UCSD-AML1 (cell line): ENCODE data around the gene PTPRZ1.

Experiments used
- DNase-seq: peaks from one replicate; lab custom pipeline; 2025; ENCODE audit not compliant: unreplicated experiment; lab: John Stamatoyannopoulos, UW

Gene PTPRZ1

GRCh38 chr7:121953164-121953563 is 80.2 kb downstream of the PTPRZ1 start:
- no peak for DNase-seq

- DNase-seq = no peak
Measured at GRCh38 chr7:121953601-121954000, 80.6 kb downstream of the PTPRZ1 start.

- DNase-seq = no peak
Measured at GRCh38 chr7:121954803-121955202, 81.8 kb downstream of the PTPRZ1 start.

- no peak for DNase-seq
Measured at GRCh38 chr7:121957626-121958025, 84.7 kb downstream of the PTPRZ1 start.

GRCh38 chr7:121960678-121961077 is 87.7 kb downstream of the PTPRZ1 start:
- DNase-seq = no peak

GRCh38 chr7:121961089-121961867 is 88.3 kb downstream of the PTPRZ1 start:
- DNase-seq = no peak

GRCh38 chr7:121966276-121966934 is 93.4 kb downstream of the PTPRZ1 start:
- DNase-seq = no peak

GRCh38 chr7:121966935-121967332 is 94.0 kb downstream of the PTPRZ1 start:
- no peak for DNase-seq

GRCh38 chr7:121985476-121986030 is 112.6 kb downstream of the PTPRZ1 start:
- DNase-seq = no peak

- no peak for DNase-seq
Measured at GRCh38 chr7:121992068-121992467, 119.1 kb downstream of the PTPRZ1 start.

GRCh38 chr7:121994625-121995410 is 121.9 kb downstream of the PTPRZ1 start:
- peak; percentile 8 for DNase-seq

GRCh38 chr7:122006687-122007086 is 133.7 kb downstream of the PTPRZ1 start:
- DNase-seq = no peak

GRCh38 chr7:122010116-122010515 is 137.2 kb downstream of the PTPRZ1 start:
- no peak for DNase-seq

GRCh38 chr7:122013065-122013464 is 140.1 kb downstream of the PTPRZ1 start:
- no peak for DNase-seq

GRCh38 chr7:122013630-122014029 is 140.7 kb downstream of the PTPRZ1 start:
- no peak for DNase-seq

- no peak for DNase-seq
Measured at GRCh38 chr7:122014697-122015096, 141.7 kb downstream of the PTPRZ1 start.

GRCh38 chr7:122018032-122018431 is 145.1 kb downstream of the PTPRZ1 start:
- DNase-seq = no peak

GRCh38 chr7:122027058-122027457 is 154.1 kb downstream of the PTPRZ1 start:
- no peak for DNase-seq

- no peak for DNase-seq
Measured at GRCh38 chr7:122033641-122034040, 160.7 kb downstream of the PTPRZ1 start.

GRCh38 chr7:122035876-122036275 is 162.9 kb downstream of the PTPRZ1 start:
- no peak for DNase-seq

- DNase-seq = no peak
Measured at GRCh38 chr7:122038134-122038533, 165.2 kb downstream of the PTPRZ1 start.
